SK-N-SH (cell line): ENCODE data around the gene AKAP6. TPM values are rescaled to one million over a fixed set of nuclear protein-coding genes. Genes with fewer than 3 reads are reported as not detected.

Experiments
- CTCF ChIA-PET: fragments of 300-600, 350-600 bp; formaldehyde crosslinking; extraction: SDS; loops from one replicate; lab custom pipeline; 2021; lab: Yijun Ruan, JAX
- POLR2A ChIA-PET: fragments of 350-600 bp; sonication (Branson Sonifier 250); formaldehyde crosslinking; extraction: SDS; loops from one replicate; lab custom pipeline; 2020; ENCODE audit warnings: antibody characterized with exemption, inconsistent platforms; lab: Yijun Ruan, JAX
- DNase-seq: peaks from one replicate; pipeline ENCODE4 v3.0.0; 2012
- H2AFZ ChIP-seq: fragments of 200-600 bp; sonication (generic); 2 replicates; pipeline ENCODE4 v1.8.1; 2016; ENCODE audit warnings: antibody characterized with exemption, mild to moderate bottlenecking, low read depth
- H3F3A ChIP-seq: fragments of 200-600 bp; sonication (generic); replicated peaks from 2 replicates; pipeline ENCODE3; 2016; ENCODE audit warnings: antibody characterized with exemption, mild to moderate bottlenecking; ENCODE audit not compliant: insufficient read depth
- H3K27ac ChIP-seq, 2 experiments: fragments of 200-500 bp in 1 of 2; fragments of 200-600 bp in 1 of 2; sonication (Bioruptor generic) in 1 of 2; sonication (generic), shearing (Covaris generic) in 1 of 2; 2 replicates each; pipeline versions ENCODE4 v1.5.1 to v1.6.1; 2014 to 2016; ENCODE audit warnings: low read depth in 2 of 2, inconsistent platforms in 1 of 2, low read length in 1 of 2, mild to moderate bottlenecking in 1 of 2, mixed read lengths in 1 of 2
- H3K27me3 ChIP-seq: fragments of 200-600 bp; sonication (generic), shearing (Covaris generic); 2 replicates; pipeline ENCODE4 v1.6.1; 2016; ENCODE audit warnings: mixed run types; ENCODE audit not compliant: insufficient read depth
- H3K36me3 ChIP-seq, 2 experiments: fragments of 200-500 bp in 1 of 2; fragments of 200-600 bp in 1 of 2; sonication (Bioruptor generic) in 1 of 2; sonication (generic) in 1 of 2; replicated peaks in 1 of 2; 2 replicates each; pipeline versions ENCODE3 to v1.5.1; 2014 to 2016; ENCODE audit warnings: low read length in 1 of 2, mild to moderate bottlenecking in 1 of 2; ENCODE audit not compliant: insufficient read depth in 2 of 2, control insufficient read depth in 1 of 2
- H3K4me1 ChIP-seq, 2 experiments: fragments of 200-500 bp in 1 of 2; fragments of 200-600 bp in 1 of 2; sonication (Bioruptor generic) in 1 of 2; sonication (generic), shearing (Covaris generic) in 1 of 2; 2 replicates each; pipeline versions ENCODE4 v1.5.1 to v1.6.1; 2014 to 2016; ENCODE audit warnings: low read depth in 1 of 2, low read length in 1 of 2, mixed run types in 1 of 2; ENCODE audit not compliant: insufficient read depth in 2 of 2, control insufficient read depth in 1 of 2
- H3K4me2 ChIP-seq: fragments of 200-600 bp; sonication (generic), shearing (Covaris generic); 2 replicates; pipeline ENCODE4 v1.6.1; 2017; ENCODE audit warnings: mixed run types
- H3K4me3 ChIP-seq, 2 experiments: fragments of 200-500 bp in 1 of 2; fragments of 200-600 bp in 1 of 2; sonication (Bioruptor generic) in 1 of 2; sonication (generic), shearing (Covaris generic) in 1 of 2; 2 replicates each; pipeline versions ENCODE4 v1.5.1 to v1.8.1; 2014 to 2016; ENCODE audit warnings: low read depth in 2 of 2, inconsistent platforms in 1 of 2, low read length in 1 of 2, mild to moderate bottlenecking in 1 of 2, mixed read lengths in 1 of 2, moderate library complexity in 1 of 2
- H3K79me2 ChIP-seq: fragments of 200-600 bp; sonication (generic); 2 replicates; pipeline ENCODE4 v1.8.1; 2017; ENCODE audit warnings: mild to moderate bottlenecking; ENCODE audit not compliant: insufficient read depth
- H3K9ac ChIP-seq: fragments of 200-600 bp; sonication (generic); 2 replicates; pipeline ENCODE4 v1.6.1; 2017; ENCODE audit warnings: mixed run types
- H3K9me2 ChIP-seq: fragments of 200-600 bp; sonication (generic); 2 replicates; pipeline ENCODE4 v1.6.1; 2017; ENCODE audit warnings: mixed run types
- H3K9me3 ChIP-seq: fragments of 200-600 bp; sonication (generic); 2 replicates; pipeline ENCODE4 v1.6.1; 2017; ENCODE audit warnings: mixed run types, mild to moderate bottlenecking, moderate library complexity
- H4K20me1 ChIP-seq: fragments of 200-600 bp; sonication (generic); 2 replicates; pipeline ENCODE4 v1.6.1; 2017; ENCODE audit warnings: mild to moderate bottlenecking, mixed run types; ENCODE audit not compliant: insufficient read depth
- CHD2 ChIP-seq: fragments of 150-350 bp; IDR thresholded peaks from 2 replicates; pipeline ENCODE4 v1.6.1; 2018; ENCODE audit warnings: low read length; ENCODE audit not compliant: partially characterized antibody
- CTCF ChIP-seq: fragments of 200-600 bp; sonication (generic); IDR thresholded peaks from 2 replicates; pipeline ENCODE4 v1.6.1; 2017; ENCODE audit warnings: antibody characterized with exemption, mild to moderate bottlenecking, moderate library complexity
- EZH2phosphoT487 ChIP-seq: fragments of 200-600 bp; sonication (generic); IDR thresholded peaks from 2 replicates; pipeline ENCODE4 v1.6.1; 2017; ENCODE audit warnings: low read depth, mixed run types, mild to moderate bottlenecking, antibody characterized with exemption, moderate library complexity, borderline replicate concordance
- FOSL2 ChIP-seq: IDR thresholded peaks from 2 replicates; pipeline ENCODE4 v1.4.0; 2012; ENCODE audit warnings: low read depth, mild to moderate bottlenecking, moderate library complexity, borderline replicate concordance
- GABPA ChIP-seq: IDR thresholded peaks from 2 replicates; pipeline ENCODE4 v1.4.0; 2012; ENCODE audit warnings: low read depth, mild to moderate bottlenecking
- GATA2 ChIP-seq: sonication (generic); formaldehyde crosslinking; IDR thresholded peaks from 2 replicates; pipeline ENCODE4 v1.5.0; 2020; ENCODE audit warnings: mild to moderate bottlenecking, missing genetic modification reagents
- MAX ChIP-seq: IDR thresholded peaks from 2 replicates; pipeline ENCODE4 v1.4.0; 2012; ENCODE audit warnings: low read depth
- MXI1 ChIP-seq: IDR thresholded peaks from 2 replicates; pipeline ENCODE4 v1.6.1; 2012; ENCODE audit warnings: mild to moderate bottlenecking, low read depth, low read length, improper control_type of control experiment
- NFIC ChIP-seq: IDR thresholded peaks from 2 replicates; pipeline ENCODE4 v1.4.0; 2012; ENCODE audit warnings: borderline replicate concordance
- PBX3 ChIP-seq: IDR thresholded peaks from 2 replicates; pipeline ENCODE4; 2012
- RCOR1 ChIP-seq: fragments of 150-350 bp; IDR thresholded peaks from 2 replicates; pipeline ENCODE4 v1.6.1; 2017; ENCODE audit warnings: antibody characterized with exemption, low read length
- RXRA ChIP-seq: IDR thresholded peaks from 2 replicates; pipeline ENCODE4 v1.4.0; 2012; ENCODE audit warnings: low read depth, mild to moderate bottlenecking, borderline replicate concordance
- SIN3A ChIP-seq: IDR thresholded peaks from 2 replicates; pipeline ENCODE4 v1.6.1; 2012; ENCODE audit warnings: low read depth, mild to moderate bottlenecking, low read length, moderate library complexity, borderline replicate concordance
- SMC3 ChIP-seq: IDR thresholded peaks from 2 replicates; pipeline ENCODE4 v1.6.1; 2012; ENCODE audit warnings: low read depth, low read length, improper control_type of control experiment
- TEAD4 ChIP-seq: IDR thresholded peaks from 2 replicates; pipeline ENCODE4 v1.4.0; 2012; ENCODE audit warnings: mild to moderate bottlenecking, borderline replicate concordance; ENCODE audit not compliant: insufficient read depth
- USF1 ChIP-seq: IDR thresholded peaks from 2 replicates; pipeline ENCODE4 v1.4.0; 2012; ENCODE audit warnings: low read depth, borderline replicate concordance
- WGBS: methylation state at CpG from one replicate; pipeline ENCODE4 v1.1.6; 2017; ENCODE audit warnings: low lambda C conversion rate; 5-methylcytosine and 5-hydroxymethylcytosine counted together
- polyA plus RNA-seq, 3 experiments: library from polyadenylated mRNA; depleted of rRNA; stranded (reverse); fragments of >200 nt; gene quantifications; 2 replicates each; pipeline ENCODE4 v1.2.3, GENCODE V29; 2012

The AKAP6 gene
- polyA plus RNA-seq, 1 of the 3 experiments (the other 2 are of a cell fraction), result 1.7 TPM

GRCh38 chr14:32457213-32457920 lies 128.3 kb downstream of the AKAP6 start (continued):
- no peak for TF ChIP-seq CTCF
- peak; percentile 95 for TF ChIP-seq MAX
- TF ChIP-seq NFIC, result peak; percentile 89
- peak; percentile 90 for TF ChIP-seq RCOR1
- peak; percentile 87 for TF ChIP-seq FOSL2
- peak; percentile 48; the same call in 1 of the 2 replicates for TF ChIP-seq GATA2 (CRISPR knock-in tag)
- TF ChIP-seq SMC3, result no peak
- TF ChIP-seq USF1, result peak; percentile 55

- ChIA-PET CTCF (interaction anchor here (1.2 to 2.8 kb wide), 4 partner anchors 11 to 205 kb away, joined by 3 to 9 read pairs (median 5); no protein-coding TSS in a partner anchor), POLR2A (no interaction called here)
- H3K27ac ChIP-seq, result peak overlapping the region; percentile 95; a peak in 3 of 4 replicates
- H3K9me3 ChIP-seq, result no peaks in the 10 kb centered on the region; the same call in 1 of the 2 replicates
- no peak overlapping the region for H3K4me3 ChIP-seq
- no peak overlapping the region for H2AFZ ChIP-seq
- no peak for TF ChIP-seq CHD2
- 0 out of 2 replicates have a peak, but pooled peaks have one; percentile 17 for TF ChIP-seq TEAD4
- peaks cover 0 to 9% of the 10 kb centered on the region in 2 experiments for H3K36me3 ChIP-seq
- peaks cover 20 to 25% of the 10 kb centered on the region in 2 experiments for H3K4me1 ChIP-seq
- 61% methylated on average over 3 of the region's 3 CpGs for WGBS
- no peaks in the 10 kb centered on the region for H3K27me3 ChIP-seq
- H3K9ac ChIP-seq, result peak overlapping the region; percentile 59; the same call in 1 of the 2 replicates
- no peak for DNase-seq
- H3K4me2 ChIP-seq, result peak overlapping the region; percentile 17
- no peaks in the 10 kb centered on the region for H4K20me1 ChIP-seq
- no peaks in the 10 kb centered on the region for H3K9me2 ChIP-seq
- H3F3A ChIP-seq, result peaks cover 34% of the 10 kb centered on the region
- H3K79me2 ChIP-seq, result no peaks in the 10 kb centered on the region; the same call in 1 of the 2 replicates
Measured at GRCh38 chr14:32458720-32459119, 129.6 kb downstream of the AKAP6 start.

- H3K36me3 ChIP-seq, result peaks cover 0 to 9% of the 10 kb centered on the region in 2 experiments
- no peak overlapping the region for H2AFZ ChIP-seq
- H3K27ac ChIP-seq, result no peak overlapping the region
- no peaks in the 10 kb centered on the region for H4K20me1 ChIP-seq
- H3K9me3 ChIP-seq, result peaks cover under 1% of the 10 kb centered on the region; the same call in 1 of the 2 replicates
- H3K4me2 ChIP-seq, result no peak overlapping the region
- peaks cover 17 to 25% of the 10 kb centered on the region in 2 experiments for H3K4me1 ChIP-seq
- no peak overlapping the region for H3K4me3 ChIP-seq
- no peak for DNase-seq
- 74% methylated on average over 4 of the region's 4 CpGs for whole genome bisulfite sequencing
- H3K9me2 ChIP-seq, result no peaks in the 10 kb centered on the region
- no peaks in the 10 kb centered on the region; the same call in 1 of the 2 replicates for H3K79me2 ChIP-seq
- POLR2A ChIA-PET, result no interaction called here
- CTCF ChIA-PET, result interaction anchor here (0.7 kb wide), 1 partner anchor 387 kb away, joined by 3 read pairs; no protein-coding TSS in a partner anchor
- H3K9ac ChIP-seq, result no peak overlapping the region
- H3K27me3 ChIP-seq, result no peaks in the 10 kb centered on the region
- H3F3A ChIP-seq, result peaks cover 23% of the 10 kb centered on the region
- TF ChIP-seq RXRA, result no peak
- TF ChIP-seq TEAD4, result no peak
- TF ChIP-seq MXI1, result no peak
- TF ChIP-seq PBX3, result no peak
- no peak for TF ChIP-seq EZH2phosphoT487
- no peak for TF ChIP-seq GABPA
- no peak for TF ChIP-seq SIN3A
- no peak for TF ChIP-seq CTCF
Measured at GRCh38 chr14:32460267-32460666, 131.2 kb downstream of the AKAP6 start.
